HEK293 (cell line): ENCODE data around the gene TTL.

Experiments used
- CTCF ChIA-PET: fragments of 350-600 bp; formaldehyde crosslinking; extraction: SDS; loops from one replicate; lab custom pipeline; 2021; ENCODE audit warnings: antibody characterized with exemption; lab: Yijun Ruan, JAX
- POLR2A ChIA-PET: fragments of 300-600 bp; formaldehyde crosslinking; extraction: SDS; loops from one replicate; lab custom pipeline; 2020; ENCODE audit warnings: antibody characterized with exemption, inconsistent platforms; lab: Yijun Ruan, JAX
- H3K27ac ChIP-seq: fragments of 200-500 bp; sonication (Bioruptor generic); 2 replicates; pipeline ENCODE4 v1.5.1; 2014; ENCODE audit warnings: low read depth, low read length, control low read depth, inconsistent platforms; ENCODE audit errors: extremely low read depth
- H3K36me3 ChIP-seq, 2 experiments: fragments of 200-500 bp in 1 of 2; sonication (Bioruptor generic) in 1 of 2; 1 replicate in 1 of 2; 2 replicates in 1 of 2; pipeline ENCODE4 v1.5.1; 2014 to 2017; ENCODE audit warnings: inconsistent platforms in 2 of 2, low read length in 2 of 2; ENCODE audit not compliant: control insufficient read depth in 2 of 2, insufficient read depth in 1 of 2
- H3K4me1 ChIP-seq: fragments of 200-500 bp; sonication (Bioruptor generic); 2 replicates; pipeline ENCODE4 v1.5.1; 2014; ENCODE audit warnings: mild to moderate bottlenecking, low read length, inconsistent platforms; ENCODE audit not compliant: control insufficient read depth, insufficient read depth
- H3K4me3 ChIP-seq: 2 replicates; pipeline ENCODE4 v1.5.1; 2011; ENCODE audit warnings: low read depth, mild to moderate bottlenecking, control low read depth, low read length, moderate library complexity
- H3K9me3 ChIP-seq: fragments of 200-500 bp; sonication (Bioruptor generic); 2 replicates; pipeline ENCODE4 v1.5.1; 2014; ENCODE audit warnings: low read depth, low read length, inconsistent platforms; ENCODE audit not compliant: control insufficient read depth, insufficient read depth
- BCL6B ChIP-seq: fragments of 450-650 bp; formaldehyde crosslinking; IDR thresholded peaks from 2 replicates; pipeline ENCODE4 v1.5.1; 2017; ENCODE audit warnings: missing biosample characterization, missing genetic modification characterization
- HOXD13 ChIP-seq: sonication (generic); formaldehyde crosslinking; IDR thresholded peaks from 2 replicates; pipeline ENCODE4 v1.8.0; 2022; ENCODE audit warnings: missing genetic modification reagents, borderline replicate concordance
- SCRT1 ChIP-seq: fragments of 450-650 bp; formaldehyde crosslinking; IDR thresholded peaks from 2 replicates; pipeline ENCODE4 v1.5.1; 2016; ENCODE audit warnings: missing biosample characterization, missing genetic modification characterization, borderline replicate concordance
- SP3 ChIP-seq: fragments of 450-650 bp; formaldehyde crosslinking; IDR thresholded peaks from 2 replicates; pipeline ENCODE4 v1.5.1; 2016; ENCODE audit warnings: missing biosample characterization, missing genetic modification characterization
- TRIM28 ChIP-seq: IDR thresholded peaks from 2 replicates; pipeline ENCODE4 v1.6.1; 2011; ENCODE audit warnings: low read length, control low read depth, borderline replicate concordance
- ZFP3 ChIP-seq: fragments of 450-650 bp; formaldehyde crosslinking; IDR thresholded peaks from 2 replicates; pipeline ENCODE4 v1.5.1; 2016; ENCODE audit warnings: low read depth, missing biosample characterization, missing genetic modification characterization
- ZIC2 ChIP-seq: fragments of 450-650 bp; formaldehyde crosslinking; IDR thresholded peaks from 2 replicates; pipeline ENCODE4 v1.5.1; 2016; ENCODE audit warnings: missing biosample characterization, missing genetic modification characterization
- ZNF16 ChIP-seq: fragments of 450-650 bp; formaldehyde crosslinking; IDR thresholded peaks from 2 replicates; pipeline ENCODE4 v1.5.1; 2016; ENCODE audit warnings: low read depth, missing biosample characterization, missing genetic modification characterization
- ZNF2 ChIP-seq: fragments of 450-650 bp; formaldehyde crosslinking; IDR thresholded peaks from 2 replicates; pipeline ENCODE4 v1.5.1; 2016; ENCODE audit warnings: missing biosample characterization, missing genetic modification characterization
- ZNF221 ChIP-seq: fragments of 450-650 bp; formaldehyde crosslinking; IDR thresholded peaks from 2 replicates; pipeline ENCODE4 v1.5.1; 2017; ENCODE audit warnings: missing biosample characterization, missing genetic modification characterization, borderline replicate concordance
- ZNF223 ChIP-seq: fragments of 450-650 bp; formaldehyde crosslinking; IDR thresholded peaks from 2 replicates; pipeline ENCODE4 v1.5.1; 2016; ENCODE audit warnings: missing biosample characterization, missing genetic modification characterization
- ZNF26 ChIP-seq: fragments of 450-650 bp; formaldehyde crosslinking; IDR thresholded peaks from 2 replicates; pipeline ENCODE4 v1.5.1; 2016; ENCODE audit warnings: missing biosample characterization, missing genetic modification characterization
- ZNF473 ChIP-seq: fragments of 450-650 bp; formaldehyde crosslinking; IDR thresholded peaks from 2 replicates; pipeline ENCODE4 v1.5.1; 2017; ENCODE audit warnings: missing biosample characterization, missing genetic modification characterization
- ZNF501 ChIP-seq: fragments of 450-650 bp; formaldehyde crosslinking; IDR thresholded peaks from 2 replicates; pipeline ENCODE4 v1.5.1; 2016; ENCODE audit warnings: missing biosample characterization, missing genetic modification characterization
- ZNF580 ChIP-seq: fragments of 450-650 bp; formaldehyde crosslinking; IDR thresholded peaks from 2 replicates; pipeline ENCODE4 v1.5.1; 2016; ENCODE audit warnings: missing biosample characterization, missing genetic modification characterization
- ZNF701 ChIP-seq: fragments of 450-650 bp; formaldehyde crosslinking; IDR thresholded peaks from 2 replicates; pipeline ENCODE4 v1.5.1; 2016; ENCODE audit warnings: missing biosample characterization, missing genetic modification characterization
- ZSCAN4 ChIP-seq: fragments of 450-650 bp; formaldehyde crosslinking; IDR thresholded peaks from 2 replicates; pipeline ENCODE4 v1.5.1; 2017; ENCODE audit warnings: missing biosample characterization, missing genetic modification characterization

The TTL gene

GRCh38 chr2:112585400-112585799 is 103.4 kb downstream of the TTL start:
- POLR2A ChIA-PET, result interaction anchor here (0.7 to 1.2 kb wide), 2 partner anchors 41 to 59 kb away, joined by 3 to 5 read pairs; no protein-coding TSS in a partner anchor
- CTCF ChIA-PET, result interaction anchor here (0.7 to 1.8 kb wide), 5 partner anchors 12 to 43 kb away, joined by 3 to 14 read pairs (median 3); no protein-coding TSS in a partner anchor

GRCh38 chr2:112585873-112586464 is 104.0 kb downstream of the TTL start:
- TF ChIP-seq ZSCAN4 (tag by site-specific recombination) (no peak), ZNF473 (tag by site-specific recombination) (no peak), ZNF16 (tag by site-specific recombination) (no peak)
- ChIA-PET POLR2A (interaction anchor here (0.6 to 0.7 kb wide), 2 partner anchors 15 to 40 kb away, joined by 3 to 5 read pairs; no protein-coding TSS in a partner anchor), CTCF (interaction anchor here (0.9 to 1.8 kb wide), 2 partner anchors 14 to 15 kb away, joined by 3 to 14 read pairs; no protein-coding TSS in a partner anchor)
- H3K9me3 ChIP-seq, result no peaks in the 10 kb centered on the region
- H3K27ac ChIP-seq, result no peak overlapping the region
- H3K4me1 ChIP-seq, result peaks cover 4% of the 10 kb centered on the region
- H3K36me3 ChIP-seq, result peaks cover 4 to 31% of the 10 kb centered on the region in 2 experiments; a peak in 2 of 3 replicates
- no peak overlapping the region for H3K4me3 ChIP-seq

More at GRCh38 chr2:112585400-112585799, 103.4 kb downstream of the TTL start:
- H3K4me3 ChIP-seq, result no peak overlapping the region
- H3K9me3 ChIP-seq, result no peaks in the 10 kb centered on the region
- H3K4me1 ChIP-seq, result peaks cover 4% of the 10 kb centered on the region
- H3K27ac ChIP-seq, result peak overlapping the region; percentile 86
- peaks cover 4 to 31% of the 10 kb centered on the region in 2 experiments; a peak in 2 of 3 replicates for H3K36me3 ChIP-seq
- TF ChIP-seq ZNF26 (no peak), ZNF223 (tag by site-specific recombination) (no peak), TRIM28 (no peak), ZFP3 (tag by site-specific recombination) (no peak), ZNF2 (tag by site-specific recombination) (no peak), ZNF701 (tag by site-specific recombination) (no peak), HOXD13 (CRISPR knock-in tag) (no peak), ZNF580 (no peak), SCRT1 (tag by site-specific recombination) (no peak), ZNF501 (tag by site-specific recombination) (no peak), BCL6B (tag by site-specific recombination) (no peak), ZNF221 (tag by site-specific recombination) (no peak)

GRCh38 chr2:112588611-112589045 is 106.7 kb downstream of the TTL start:
- H3K9me3 ChIP-seq, result no peaks in the 10 kb centered on the region
- peaks cover 4% of the 10 kb centered on the region for H3K4me1 ChIP-seq
- CTCF ChIA-PET, result no interaction called here
- H3K27ac ChIP-seq, result no peak overlapping the region
- TF ChIP-seq ZIC2 (tag by site-specific recombination) (peak; percentile 97), SP3 (tag by site-specific recombination) (no peak)
- POLR2A ChIA-PET, result no interaction called here
- H3K4me3 ChIP-seq, result no peak overlapping the region
- peaks cover 4 to 31% of the 10 kb centered on the region in 2 experiments; a peak in 2 of 3 replicates for H3K36me3 ChIP-seq
